Upper lobe of right lung (tissue), 1 donor: Measurements from ENCODE around the gene SLC35F1. TPM values are rescaled to one million over a fixed set of nuclear protein-coding genes. Genes with fewer than 3 reads are reported as not detected.
"Not testable (repeated sequence)": the region's sequence is repeated elsewhere in the genome, so short reads cannot be mapped to it uniquely, and the experiment has no call there.

Source experiments
- ATAC-seq: fragments of 200-7000 bp; cut with Tn5 transposase; one replicate; pipeline ENCODE4 v1.9.1; 2020; ENCODE audit warnings: mild to moderate bottlenecking, moderate library complexity
- DNase-seq: peaks from one replicate; pipeline ENCODE4 v3.0.0-alpha.2; 2020
- H3K27ac ChIP-seq: fragments of 200-600 bp; one replicate; pipeline ENCODE4 v1.8.0; 2022
- H3K27me3 ChIP-seq: fragments of 200-600 bp; one replicate; pipeline ENCODE4 v1.8.0; 2022; ENCODE audit warnings: mild to moderate bottlenecking
- H3K36me3 ChIP-seq: fragments of 200-600 bp; one replicate; pipeline ENCODE4 v1.8.0; 2022
- H3K4me1 ChIP-seq: fragments of 200-600 bp; one replicate; pipeline ENCODE4 v1.8.0; 2022
- H3K4me3 ChIP-seq: fragments of 200-600 bp; one replicate; pipeline ENCODE4 v1.8.0; 2022; ENCODE audit warnings: mild to moderate bottlenecking
- H3K9me3 ChIP-seq: fragments of 200-600 bp; one replicate; pipeline ENCODE4 v1.8.0; 2022
- intact Hi-C: fragments of 100-400 bp; cut with DNase I; formaldehyde crosslinking; loops from one replicate; pipeline ENCODE4 v1.11.0; 2022
- long read RNA-seq: library from polyadenylated mRNA; unstranded; transcript quantifications from one replicate; pipeline ENCODE4 v2.0.0, GENCODE V29; 2021
- total RNA-seq: library from RNA; stranded (reverse); fragmentation: NEBNext Ultra II Directional; extraction: Animal tissue kit (Norgen Biotek cat#: 25700); gene quantifications from one replicate; pipeline ENCODE4 v1.2.1, GENCODE V29; 2021
- TF ChIP-seq, protein P1 (sequence below): fragments of 200-600 bp; IDR thresholded peaks from one replicate; pipeline ENCODE4 v1.8.0; 2022; ENCODE audit warnings: antibody characterized with exemption
- donor health status: DM: no; HTN: yes; CAD: no; lungs with severe emphysema.

Gene SLC35F1
- 0.29 TPM for total RNA-seq
- long read RNA-seq, partial matches to known transcripts = 0 of 1 reads
- long read RNA-seq, other reads (novel, unspliced or antisense) = 1 of 1 reads

DNA sequence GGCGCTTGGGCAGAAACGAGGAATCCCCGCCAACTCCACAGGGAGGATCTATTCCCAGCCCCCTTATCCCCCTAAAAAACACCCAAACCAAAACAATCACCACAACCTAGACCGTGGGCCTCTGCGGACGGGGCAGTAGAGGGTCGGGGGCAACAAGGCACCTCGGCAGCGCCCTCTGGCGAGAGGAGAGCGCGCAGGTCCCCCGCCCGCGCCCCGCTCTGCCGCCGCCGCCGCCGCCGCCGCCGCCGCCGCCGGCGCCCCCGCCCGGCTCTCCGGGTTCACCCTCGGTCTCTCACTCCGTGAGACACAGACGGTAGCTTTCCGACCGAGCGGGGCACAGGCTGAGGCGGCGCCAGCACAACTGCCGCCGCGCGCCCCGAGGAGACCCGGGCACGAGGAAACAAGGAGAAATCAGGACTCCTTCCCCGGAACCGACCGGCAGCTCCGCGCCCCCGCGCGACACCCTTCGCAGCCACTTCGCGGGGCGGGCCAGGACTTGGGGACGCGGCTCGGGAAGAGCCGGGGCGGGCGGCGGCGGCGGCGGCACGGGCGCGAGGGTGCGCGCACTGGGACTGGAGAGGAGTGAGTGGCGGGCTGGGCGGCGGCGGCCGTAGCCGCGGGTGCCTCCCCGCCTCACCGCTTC, at the start of gene SLC35F1:
TSS of gene SLC35F1 (plus strand) at position 307 of the 643 bp plus-strand sequence.
- H3K4me1 ChIP-seq = no peaks in the 10 kb centered on the region
- peak; percentile 75 for ATAC-seq
- peak within 1 kb of the TSS; percentile 56 for H3K4me3 ChIP-seq
- H3K36me3 ChIP-seq = no peaks in the 10 kb centered on the region
- intact Hi-C loops = no loop called here
- H3K27me3 ChIP-seq = peaks cover 45% of the 10 kb centered on the region
- no peaks in the 10 kb centered on the region for H3K9me3 ChIP-seq
- TF ChIP-seq, protein P1, sequence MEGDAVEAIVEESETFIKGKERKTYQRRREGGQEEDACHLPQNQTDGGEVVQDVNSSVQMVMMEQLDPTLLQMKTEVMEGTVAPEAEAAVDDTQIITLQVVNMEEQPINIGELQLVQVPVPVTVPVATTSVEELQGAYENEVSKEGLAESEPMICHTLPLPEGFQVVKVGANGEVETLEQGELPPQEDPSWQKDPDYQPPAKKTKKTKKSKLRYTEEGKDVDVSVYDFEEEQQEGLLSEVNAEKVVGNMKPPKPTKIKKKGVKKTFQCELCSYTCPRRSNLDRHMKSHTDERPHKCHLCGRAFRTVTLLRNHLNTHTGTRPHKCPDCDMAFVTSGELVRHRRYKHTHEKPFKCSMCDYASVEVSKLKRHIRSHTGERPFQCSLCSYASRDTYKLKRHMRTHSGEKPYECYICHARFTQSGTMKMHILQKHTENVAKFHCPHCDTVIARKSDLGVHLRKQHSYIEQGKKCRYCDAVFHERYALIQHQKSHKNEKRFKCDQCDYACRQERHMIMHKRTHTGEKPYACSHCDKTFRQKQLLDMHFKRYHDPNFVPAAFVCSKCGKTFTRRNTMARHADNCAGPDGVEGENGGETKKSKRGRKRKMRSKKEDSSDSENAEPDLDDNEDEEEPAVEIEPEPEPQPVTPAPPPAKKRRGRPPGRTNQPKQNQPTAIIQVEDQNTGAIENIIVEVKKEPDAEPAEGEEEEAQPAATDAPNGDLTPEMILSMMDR = peak; percentile 16
- no peak within 1 kb of the TSS for H3K27ac ChIP-seq
- DNase-seq = peak; percentile 69

DNA sequence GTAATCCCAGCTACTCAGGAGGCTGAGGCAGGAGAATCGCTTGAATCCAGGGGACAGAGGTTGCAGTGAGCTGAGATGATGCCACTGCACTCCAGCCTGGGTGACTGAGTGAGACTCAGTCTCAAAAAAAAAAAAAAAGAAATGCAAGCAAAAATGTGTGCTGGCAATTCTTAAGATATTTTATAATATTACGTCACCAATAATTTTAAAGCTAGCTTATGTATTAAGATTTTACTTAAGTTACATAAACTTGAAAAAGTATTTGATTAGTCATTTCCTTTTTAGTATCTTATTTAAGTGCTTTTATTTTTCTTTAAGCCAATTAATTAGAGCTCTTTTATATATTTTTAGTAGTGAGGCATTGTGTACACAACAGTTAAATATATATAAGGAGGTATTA, 48.5 kb upstream of the SLC35F1 start:
- H3K27ac ChIP-seq, H3K36me3 ChIP-seq, DNase-seq, H3K9me3 ChIP-seq, H3K27me3 ChIP-seq, H3K4me3 ChIP-seq, H3K4me1 ChIP-seq, ATAC-seq, intact Hi-C loops: not testable (repeated sequence)

DNA sequence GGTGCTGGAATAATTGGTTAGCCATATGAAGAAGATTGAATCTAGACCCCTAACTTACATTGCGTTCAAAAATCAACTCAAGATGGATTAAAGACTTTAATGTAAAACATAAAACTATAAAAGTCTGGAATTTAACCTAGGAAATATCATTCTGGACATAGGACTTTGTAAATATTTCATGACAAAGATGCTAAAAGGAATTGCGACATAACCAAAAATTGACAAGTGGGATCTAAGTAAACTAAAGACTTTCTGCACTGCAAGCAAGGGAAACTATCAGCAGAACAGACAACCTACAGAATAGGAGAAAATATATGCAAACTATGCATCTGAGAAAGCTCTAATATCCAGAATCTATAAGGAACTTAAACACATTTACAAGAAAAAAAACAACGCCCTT, 45.5 kb upstream of the SLC35F1 start:
- Histone ChIP-seq H3K9me3 (no peaks in the 10 kb centered on the region), H3K27ac (no peak overlapping the region), H3K4me1 (no peaks in the 10 kb centered on the region), H3K27me3 (no peaks in the 10 kb centered on the region), H3K36me3 (no peaks in the 10 kb centered on the region), H3K4me3 (no peak overlapping the region)
- TF ChIP-seq, protein P1 = no peak
- ATAC-seq = no peak
- no peak for DNase-seq
- intact Hi-C loops = no loop called here

DNA sequence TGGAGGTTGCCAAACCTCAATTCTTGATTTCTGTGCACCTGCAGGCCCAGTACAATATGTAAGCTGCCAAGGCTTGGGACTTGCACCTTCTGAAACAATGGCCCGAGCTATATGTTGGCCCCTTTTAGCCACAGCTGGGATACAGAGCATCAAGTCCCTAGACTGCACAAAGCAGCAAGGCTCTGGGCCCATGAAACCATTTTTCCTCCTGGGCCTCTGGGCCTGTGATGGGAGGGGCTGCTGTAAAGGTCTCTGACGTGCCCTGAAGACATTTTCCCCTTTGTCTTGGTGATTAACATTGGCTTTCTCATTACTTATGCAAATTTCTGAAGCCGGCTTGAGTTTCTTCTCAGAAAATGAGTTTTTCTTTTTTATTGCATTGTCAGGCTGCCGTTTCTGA, 40.5 kb upstream of the SLC35F1 start:
- no peak overlapping the region for H3K27ac ChIP-seq
- no peaks in the 10 kb centered on the region for H3K4me1 ChIP-seq
- H3K36me3 ChIP-seq = no peaks in the 10 kb centered on the region
- intact Hi-C loops = no loop called here
- DNase-seq (no peak), ATAC-seq (no peak)
- H3K27me3 ChIP-seq = no peaks in the 10 kb centered on the region
- no peaks in the 10 kb centered on the region for H3K9me3 ChIP-seq
- TF ChIP-seq, protein P1 = no peak
- no peak overlapping the region for H3K4me3 ChIP-seq

DNA sequence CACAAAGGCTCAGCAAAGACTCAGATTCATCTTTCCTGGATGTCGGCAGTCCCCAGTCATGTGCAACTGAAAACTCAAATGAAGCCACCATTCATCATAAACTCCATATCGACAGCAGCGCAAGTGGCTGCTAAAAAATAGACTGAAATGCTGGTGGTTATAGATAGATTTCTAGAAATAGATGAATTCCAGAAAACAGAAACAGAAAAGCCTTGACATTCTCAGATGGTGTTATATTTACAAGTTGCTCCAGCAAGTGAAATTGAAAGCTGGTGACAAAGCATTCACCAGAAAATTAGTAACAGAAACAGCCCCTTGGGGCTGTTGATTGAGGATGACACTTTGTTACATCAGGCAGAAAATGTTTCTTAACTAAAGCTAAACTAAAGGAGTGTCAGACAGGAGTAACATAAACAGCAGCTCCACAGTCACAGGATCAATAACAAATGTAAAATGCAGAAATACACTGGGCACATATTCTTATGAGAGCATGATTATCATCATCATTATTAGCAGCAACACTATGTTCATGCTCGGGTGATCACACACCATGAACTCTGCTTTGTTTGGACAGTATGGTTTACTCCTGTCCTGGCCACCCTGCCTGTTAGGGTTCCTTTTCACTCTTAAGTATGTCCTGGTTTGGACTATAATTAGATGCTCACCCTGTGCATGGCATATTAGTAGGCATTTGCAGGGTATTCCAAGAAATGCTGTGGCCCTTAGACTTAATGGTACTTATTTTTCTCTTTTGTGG, 36.4 kb upstream of the SLC35F1 start:
- Histone ChIP-seq H3K27ac (no peak overlapping the region), H3K36me3 (no peaks in the 10 kb centered on the region), H3K4me3 (no peak overlapping the region), H3K4me1 (no peaks in the 10 kb centered on the region), H3K9me3 (no peaks in the 10 kb centered on the region), H3K27me3 (no peaks in the 10 kb centered on the region)
- ATAC-seq (no peak), DNase-seq (no peak)
- TF ChIP-seq, protein P1 = no peak
- intact Hi-C loops = no loop called here

DNA sequence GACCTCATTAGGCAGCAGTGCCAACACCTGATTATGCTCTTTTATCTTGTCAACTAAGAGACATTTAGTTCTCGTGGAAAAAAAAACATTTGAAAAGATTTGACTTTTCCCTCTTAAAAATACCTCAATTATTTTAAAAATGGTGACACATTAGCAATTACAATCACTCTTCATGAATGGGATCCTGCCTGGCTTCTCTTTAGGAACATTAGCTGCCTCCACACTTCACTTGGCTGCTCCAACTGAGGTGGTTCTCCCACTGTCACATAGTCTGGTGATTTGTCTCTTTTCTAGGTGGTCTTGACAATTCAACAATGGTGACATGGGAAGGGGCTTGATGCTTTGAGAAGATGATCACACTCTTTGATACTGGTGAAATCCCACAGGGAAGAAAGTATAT, 26.2 kb upstream of the SLC35F1 start:
- Histone ChIP-seq H3K4me1 (no peaks in the 10 kb centered on the region), H3K9me3 (no peaks in the 10 kb centered on the region), H3K36me3 (no peaks in the 10 kb centered on the region), H3K27me3 (no peaks in the 10 kb centered on the region), H3K4me3 (no peak overlapping the region), H3K27ac (no peak overlapping the region)
- TF ChIP-seq, protein P1 = no peak
- DNase-seq (no peak), ATAC-seq (no peak)
- intact Hi-C loops = no loop called here
